ENCODE measurements around the gene FKBP1C. TPM values are rescaled to one million over a fixed set of nuclear protein-coding genes. Genes with fewer than 3 reads are reported as not detected.
"Not testable (repeated sequence)": the region's sequence is repeated elsewhere in the genome, so short reads cannot be mapped to it uniquely, and the experiment has no call there.

The FKBP1C gene
- polyA plus RNA-seq, 1 donor (not counting 4 experiments of a cell fraction or from before 2014, with no cell fraction given), result 4.6 TPM

- dilution Hi-C loops (cut with MboI; ENCODE audit: extremely low pct_ligation_motif_present, low sequenced_read_pairs); H3K9me3 ChIP-seq (ENCODE audit: control insufficient read depth, low read depth, low read length); H3K4me2 ChIP-seq (ENCODE audit: control insufficient read depth, extremely low read depth, insufficient read depth, low read depth, low read length); FAIRE-seq; H3K27me3 ChIP-seq (ENCODE audit: control insufficient read depth, extremely low read depth, insufficient read depth, low read length); H3K9ac ChIP-seq (ENCODE audit: control insufficient read depth, extremely low read depth, insufficient read depth, low read length); H4K20me1 ChIP-seq (ENCODE audit: control insufficient read depth, extremely low read depth, insufficient read depth, low read length); H3K27ac ChIP-seq (ENCODE audit: control insufficient read depth, insufficient read depth, low read length); H3K4me1 ChIP-seq (ENCODE audit: control insufficient read depth, extremely low read depth, insufficient read depth, low read length); H3K79me2 ChIP-seq (ENCODE audit: control insufficient read depth, insufficient read depth, low read length); DNase-seq (ENCODE audit: low read depth, low spot score); H3K36me3 ChIP-seq (ENCODE audit: control insufficient read depth in 2 of 2, extremely low read depth in 1 of 2, insufficient read depth in 2 of 2, low read length in 2 of 2); H3K9me1 ChIP-seq (ENCODE audit: control insufficient read depth, extremely low read depth, insufficient read depth, low read length); H2AFZ ChIP-seq (ENCODE audit: control insufficient read depth, low read length); H3K4me3 ChIP-seq (ENCODE audit: control insufficient read depth in 2 of 3, extremely low read depth in 1 of 3, insufficient read depth in 2 of 3, low read depth in 1 of 3, low read length in 3 of 3): not testable (repeated sequence)
Observed at GRCh38 chr6:63230511-63230910, 19.2 kb downstream of the FKBP1C start.

GRCh38 chr6:63236398-63236817 lies 25.1 kb downstream of the FKBP1C start:
- H3K9me3 ChIP-seq (ENCODE audit: control insufficient read depth, low read depth, low read length), result no peaks in the 10 kb centered on the region
- dilution Hi-C loops (cut with MboI; ENCODE audit: extremely low pct_ligation_motif_present, low sequenced_read_pairs), result no loop called here
- DNase-seq (ENCODE audit: low read depth, low spot score) (no peak), FAIRE-seq (no peak)
- H4K20me1 ChIP-seq (ENCODE audit: control insufficient read depth, extremely low read depth, insufficient read depth, low read length), result no peaks in the 10 kb centered on the region
- no peak overlapping the region for H3K4me2 ChIP-seq (ENCODE audit: control insufficient read depth, extremely low read depth, insufficient read depth, low read depth, low read length)
- H3K9me1 ChIP-seq (ENCODE audit: control insufficient read depth, extremely low read depth, insufficient read depth, low read length), result no peaks in the 10 kb centered on the region
- TF ChIP-seq, protein P1, sequence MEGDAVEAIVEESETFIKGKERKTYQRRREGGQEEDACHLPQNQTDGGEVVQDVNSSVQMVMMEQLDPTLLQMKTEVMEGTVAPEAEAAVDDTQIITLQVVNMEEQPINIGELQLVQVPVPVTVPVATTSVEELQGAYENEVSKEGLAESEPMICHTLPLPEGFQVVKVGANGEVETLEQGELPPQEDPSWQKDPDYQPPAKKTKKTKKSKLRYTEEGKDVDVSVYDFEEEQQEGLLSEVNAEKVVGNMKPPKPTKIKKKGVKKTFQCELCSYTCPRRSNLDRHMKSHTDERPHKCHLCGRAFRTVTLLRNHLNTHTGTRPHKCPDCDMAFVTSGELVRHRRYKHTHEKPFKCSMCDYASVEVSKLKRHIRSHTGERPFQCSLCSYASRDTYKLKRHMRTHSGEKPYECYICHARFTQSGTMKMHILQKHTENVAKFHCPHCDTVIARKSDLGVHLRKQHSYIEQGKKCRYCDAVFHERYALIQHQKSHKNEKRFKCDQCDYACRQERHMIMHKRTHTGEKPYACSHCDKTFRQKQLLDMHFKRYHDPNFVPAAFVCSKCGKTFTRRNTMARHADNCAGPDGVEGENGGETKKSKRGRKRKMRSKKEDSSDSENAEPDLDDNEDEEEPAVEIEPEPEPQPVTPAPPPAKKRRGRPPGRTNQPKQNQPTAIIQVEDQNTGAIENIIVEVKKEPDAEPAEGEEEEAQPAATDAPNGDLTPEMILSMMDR (optimal IDR thresholded peaks at IDR 0.05 in 1 of 3, IDR thresholded peaks at IDR 0.05 in 1 of 3, conservative IDR thresholded peaks at IDR 0.05 in 1 of 3; ENCODE audit: extremely low read depth in 1 of 3, insufficient read depth in 2 of 3, low read length in 3 of 3), result no peak
- TF ChIP-seq EZH2 (IDR thresholded peaks at IDR 0.05; ENCODE audit: low read length), result no peak
- no peak overlapping the region for H3K4me3 ChIP-seq (ENCODE audit: control insufficient read depth in 2 of 3, extremely low read depth in 1 of 3, insufficient read depth in 2 of 3, low read depth in 1 of 3, low read length in 3 of 3)
- no peak overlapping the region for H2AFZ ChIP-seq (ENCODE audit: control insufficient read depth, low read length)
- H3K4me1 ChIP-seq (ENCODE audit: control insufficient read depth, extremely low read depth, insufficient read depth, low read length), result no peaks in the 10 kb centered on the region
- H3K27me3 ChIP-seq (ENCODE audit: control insufficient read depth, extremely low read depth, insufficient read depth, low read length), result no peaks in the 10 kb centered on the region
- no peak overlapping the region for H3K9ac ChIP-seq (ENCODE audit: control insufficient read depth, extremely low read depth, insufficient read depth, low read length)
- H3K79me2 ChIP-seq (ENCODE audit: control insufficient read depth, insufficient read depth, low read length), result no peaks in the 10 kb centered on the region
- H3K27ac ChIP-seq (ENCODE audit: control insufficient read depth, insufficient read depth, low read length), result no peak overlapping the region
- no peaks in the 10 kb centered on the region for H3K36me3 ChIP-seq (ENCODE audit: control insufficient read depth in 2 of 2, extremely low read depth in 1 of 2, insufficient read depth in 2 of 2, low read length in 2 of 2)

GRCh38 chr6:63245420-63245819 lies 34.2 kb downstream of the FKBP1C start:
- Histone ChIP-seq H3K4me1 (ENCODE audit: control insufficient read depth, extremely low read depth, insufficient read depth, low read length) (no peaks in the 10 kb centered on the region), H3K4me2 (ENCODE audit: control insufficient read depth, extremely low read depth, insufficient read depth, low read depth, low read length) (no peak overlapping the region), H2AFZ (ENCODE audit: control insufficient read depth, low read length) (no peak overlapping the region), H3K27ac (ENCODE audit: control insufficient read depth, insufficient read depth, low read length) (no peak overlapping the region), H3K79me2 (ENCODE audit: control insufficient read depth, insufficient read depth, low read length) (no peaks in the 10 kb centered on the region), H3K27me3 (ENCODE audit: control insufficient read depth, extremely low read depth, insufficient read depth, low read length) (no peaks in the 10 kb centered on the region), H3K9me3 (ENCODE audit: control insufficient read depth, low read depth, low read length) (no peaks in the 10 kb centered on the region), H3K9me1 (ENCODE audit: control insufficient read depth, extremely low read depth, insufficient read depth, low read length) (no peaks in the 10 kb centered on the region), H4K20me1 (ENCODE audit: control insufficient read depth, extremely low read depth, insufficient read depth, low read length) (no peaks in the 10 kb centered on the region), H3K9ac (ENCODE audit: control insufficient read depth, extremely low read depth, insufficient read depth, low read length) (no peak overlapping the region), H3K4me3 (ENCODE audit: control insufficient read depth in 2 of 3, extremely low read depth in 1 of 3, insufficient read depth in 2 of 3, low read depth in 1 of 3, low read length in 3 of 3) (no peak overlapping the region), H3K36me3 (ENCODE audit: control insufficient read depth in 2 of 2, extremely low read depth in 1 of 2, insufficient read depth in 2 of 2, low read length in 2 of 2) (no peaks in the 10 kb centered on the region)
- dilution Hi-C loops (cut with MboI; ENCODE audit: extremely low pct_ligation_motif_present, low sequenced_read_pairs), result no loop called here
- TF ChIP-seq, protein P1 (optimal IDR thresholded peaks at IDR 0.05 in 1 of 3, IDR thresholded peaks at IDR 0.05 in 1 of 3, conservative IDR thresholded peaks at IDR 0.05 in 1 of 3; ENCODE audit: extremely low read depth in 1 of 3, insufficient read depth in 2 of 3, low read length in 3 of 3), result no peak
- TF ChIP-seq EZH2 (IDR thresholded peaks at IDR 0.05; ENCODE audit: low read length), result no peak
- DNase-seq (ENCODE audit: low read depth, low spot score), result no peak
- FAIRE-seq, result no peak

Data from keratinocyte (primary cell).